Thyroid gland (tissue), 4 donors: Measurements from ENCODE around the gene PPP1R9A. TPM values are rescaled to one million over a fixed set of nuclear protein-coding genes. Genes with fewer than 3 reads are reported as not detected.

Source experiments
- DNase-seq, 2 donors: peaks; one replicate each; pipeline ENCODE4 v3.0.0-alpha.2; 2019
- H3K27ac ChIP-seq, 3 donors: fragments of 200-600 bp; sonication (generic); 1 replicate in 2 of 3; 2 replicates in 1 of 3; pipeline ENCODE4 v1.5.1; 2016 to 2019; ENCODE audit warnings: mild to moderate bottlenecking in 1 of 3, moderate library complexity in 1 of 3
- H3K27me3 ChIP-seq: fragments of 200-600 bp; sonication (generic); one replicate; pipeline ENCODE4 v1.5.1; 2019
- H3K36me3 ChIP-seq, 2 donors: fragments of 200-600 bp; sonication (generic); one replicate each; pipeline ENCODE4 v1.5.1; 2016 to 2019
- H3K4me1 ChIP-seq, 2 donors: fragments of 200-600 bp; sonication (generic); one replicate each; pipeline ENCODE4 v1.5.1; 2017 to 2019
- H3K4me3 ChIP-seq, 3 donors: fragments of 200-600 bp; sonication (generic); replicated peaks in 1 of 3; 1 replicate in 2 of 3; 2 replicates in 1 of 3; pipeline ENCODE4 v1.5.1; 2016; ENCODE audit warnings: mild to moderate bottlenecking in 1 of 3
- H3K9me3 ChIP-seq: fragments of 200-600 bp; sonication (generic); one replicate; pipeline ENCODE4 v1.5.1; 2017
- POLR2A ChIP-seq, 2 donors: fragments of 450-650 bp; IDR thresholded peaks; one replicate each; pipeline ENCODE4 v1.6.1; 2017; ENCODE audit warnings: antibody characterized with exemption in 2 of 2, mild to moderate bottlenecking in 2 of 2, moderate library complexity in 1 of 2
- WGBS, 2 donors: methylation state at CpG; one replicate each; pipeline ENCODE4 v1.1.5; 2017; 5-methylcytosine and 5-hydroxymethylcytosine counted together
- intact Hi-C: fragments of 100-400 bp; cut with DNase I; formaldehyde crosslinking; loops from one replicate; pipeline ENCODE4 v1.15.1; 2023
- total RNA-seq, 4 donors: library from RNA; depleted of rRNA; stranded (reverse); fragments of >200 nt; gene quantifications; one replicate each; pipeline ENCODE4 v1.2.3, GENCODE V29; 2016
- TF ChIP-seq, protein P1 (sequence below), 6 experiments: fragments of 200-600 bp in 3 of 6; fragments of 450-650 bp in 3 of 6; sonication (generic) in 3 of 6; IDR thresholded peaks; one replicate each; pipeline ENCODE4 v1.5.1; 2016 to 2019; ENCODE audit warnings: antibody characterized with exemption in 6 of 6, mild to moderate bottlenecking in 2 of 6, inconsistent platforms in 1 of 6, moderate library complexity in 1 of 6

The PPP1R9A gene
- total RNA-seq, 4 donors from 2014 or later: 38.8 to 89.6 (median 45.5) TPM

DNA sequence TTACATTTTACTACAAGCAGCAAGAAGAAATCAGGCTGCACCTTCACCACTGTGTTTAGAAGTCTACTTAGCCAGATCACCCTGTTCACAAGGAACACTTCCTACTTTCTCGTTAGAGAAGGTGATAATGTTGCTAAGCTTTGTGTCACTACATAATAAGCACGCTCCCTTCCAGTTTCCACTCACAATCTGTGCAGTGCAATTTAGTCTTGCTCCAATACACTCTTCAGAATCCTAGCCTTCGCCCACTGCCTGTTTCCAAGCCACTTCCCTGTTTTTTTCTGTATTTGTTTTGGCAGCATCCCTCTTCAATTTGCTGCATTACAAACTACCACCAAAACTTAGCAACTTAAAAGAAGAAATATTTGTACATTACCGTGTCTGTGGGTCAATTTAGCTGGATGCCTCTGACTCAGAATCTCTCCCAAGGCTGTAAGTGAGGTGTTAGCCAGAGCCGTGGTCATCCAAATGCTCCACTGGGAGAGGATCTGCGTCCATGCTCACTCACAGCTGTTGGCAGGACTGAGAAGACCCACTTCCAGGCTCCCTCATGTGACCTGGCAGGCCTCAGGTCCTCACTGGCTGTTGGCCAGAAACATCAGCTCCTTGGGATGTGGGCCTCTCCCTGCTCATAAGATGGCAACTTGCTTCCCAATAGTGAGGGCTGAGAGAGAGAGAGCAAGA is 306.6 kb downstream of the PPP1R9A start:
- peak; percentile 37 to 53 for DNase-seq
- H3K36me3 ChIP-seq: no peaks in the 10 kb centered on the region
- H3K9me3 ChIP-seq: no peaks in the 10 kb centered on the region
- H3K27ac ChIP-seq: no peak overlapping the region
- 32 to 73% methylated on average over 6 of the region's 6 CpGs for whole genome bisulfite sequencing, 2 donors
- no peak for TF ChIP-seq POLR2A (IDR thresholded peaks at IDR 0.05)
- TF ChIP-seq, protein P1, sequence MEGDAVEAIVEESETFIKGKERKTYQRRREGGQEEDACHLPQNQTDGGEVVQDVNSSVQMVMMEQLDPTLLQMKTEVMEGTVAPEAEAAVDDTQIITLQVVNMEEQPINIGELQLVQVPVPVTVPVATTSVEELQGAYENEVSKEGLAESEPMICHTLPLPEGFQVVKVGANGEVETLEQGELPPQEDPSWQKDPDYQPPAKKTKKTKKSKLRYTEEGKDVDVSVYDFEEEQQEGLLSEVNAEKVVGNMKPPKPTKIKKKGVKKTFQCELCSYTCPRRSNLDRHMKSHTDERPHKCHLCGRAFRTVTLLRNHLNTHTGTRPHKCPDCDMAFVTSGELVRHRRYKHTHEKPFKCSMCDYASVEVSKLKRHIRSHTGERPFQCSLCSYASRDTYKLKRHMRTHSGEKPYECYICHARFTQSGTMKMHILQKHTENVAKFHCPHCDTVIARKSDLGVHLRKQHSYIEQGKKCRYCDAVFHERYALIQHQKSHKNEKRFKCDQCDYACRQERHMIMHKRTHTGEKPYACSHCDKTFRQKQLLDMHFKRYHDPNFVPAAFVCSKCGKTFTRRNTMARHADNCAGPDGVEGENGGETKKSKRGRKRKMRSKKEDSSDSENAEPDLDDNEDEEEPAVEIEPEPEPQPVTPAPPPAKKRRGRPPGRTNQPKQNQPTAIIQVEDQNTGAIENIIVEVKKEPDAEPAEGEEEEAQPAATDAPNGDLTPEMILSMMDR (IDR thresholded peaks at IDR 0.05): no peak
- intact Hi-C loops: no loop called here
- H3K4me3 ChIP-seq: no peak overlapping the region
- no peaks in the 10 kb centered on the region for H3K27me3 ChIP-seq
- H3K4me1 ChIP-seq: peaks cover 0 to 6% of the 10 kb centered on the region in 2 donors

DNA sequence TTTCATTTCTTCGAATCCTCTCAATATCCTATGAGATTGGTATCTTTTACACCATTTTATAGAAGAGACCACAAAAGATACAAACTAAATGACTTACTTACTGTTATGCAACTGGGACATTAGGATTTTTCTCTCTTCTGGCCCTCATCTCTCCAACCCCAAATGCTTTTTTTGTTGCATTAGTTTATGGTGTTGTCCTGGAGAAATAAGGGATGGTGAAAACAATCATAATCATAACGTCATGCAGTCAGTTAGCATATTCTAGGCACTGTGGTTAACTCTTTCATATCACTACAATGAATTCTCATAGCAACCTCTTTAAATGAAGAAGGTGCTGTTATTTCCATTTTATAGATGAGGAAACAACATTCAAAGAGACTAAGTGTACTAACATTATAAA is 312.3 kb downstream of the PPP1R9A start:
- H3K27me3 ChIP-seq: no peaks in the 10 kb centered on the region
- no peak for DNase-seq
- no peak overlapping the region for H3K27ac ChIP-seq
- TF ChIP-seq, protein P1 (IDR thresholded peaks at IDR 0.05): no peak
- no peak for TF ChIP-seq POLR2A (IDR thresholded peaks at IDR 0.05)
- intact Hi-C loops: no loop called here
- WGBS, 2 donors: 78 to 82% methylated on average over 2 of the region's 2 CpGs
- no peak overlapping the region for H3K4me3 ChIP-seq
- no peaks in the 10 kb centered on the region for H3K9me3 ChIP-seq
- H3K4me1 ChIP-seq: no peaks in the 10 kb centered on the region
- no peaks in the 10 kb centered on the region for H3K36me3 ChIP-seq

DNA sequence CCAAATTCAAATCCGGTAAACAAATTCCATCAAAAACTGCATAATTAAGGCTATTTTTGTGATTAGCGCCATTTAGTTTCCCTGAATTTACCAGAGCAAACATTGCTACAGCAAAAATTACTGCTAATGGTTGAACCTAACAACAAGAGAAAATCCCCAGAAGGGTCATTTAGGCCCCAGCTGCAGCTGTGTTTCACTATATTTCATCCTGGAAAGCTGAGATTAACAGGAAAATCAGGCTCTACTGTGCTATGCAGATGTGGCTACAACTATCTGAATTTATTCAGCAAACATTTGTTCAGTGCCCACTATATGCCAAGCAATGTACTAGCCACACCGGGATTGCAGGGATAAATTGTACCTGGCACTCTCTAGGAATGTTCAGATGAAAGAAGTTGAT is 312.9 kb downstream of the PPP1R9A start:
- no peak overlapping the region for H3K27ac ChIP-seq
- DNase-seq: no peak
- H3K36me3 ChIP-seq: no peaks in the 10 kb centered on the region
- H3K27me3 ChIP-seq: no peaks in the 10 kb centered on the region
- TF ChIP-seq, protein P1 (IDR thresholded peaks at IDR 0.05): no peak
- no peak for TF ChIP-seq POLR2A (IDR thresholded peaks at IDR 0.05)
- no peaks in the 10 kb centered on the region for H3K9me3 ChIP-seq
- WGBS, 2 donors: 93 to 95% methylated on average over 3 of the region's 3 CpGs
- intact Hi-C loops: no loop called here
- no peaks in the 10 kb centered on the region for H3K4me1 ChIP-seq
- no peak overlapping the region for H3K4me3 ChIP-seq

DNA sequence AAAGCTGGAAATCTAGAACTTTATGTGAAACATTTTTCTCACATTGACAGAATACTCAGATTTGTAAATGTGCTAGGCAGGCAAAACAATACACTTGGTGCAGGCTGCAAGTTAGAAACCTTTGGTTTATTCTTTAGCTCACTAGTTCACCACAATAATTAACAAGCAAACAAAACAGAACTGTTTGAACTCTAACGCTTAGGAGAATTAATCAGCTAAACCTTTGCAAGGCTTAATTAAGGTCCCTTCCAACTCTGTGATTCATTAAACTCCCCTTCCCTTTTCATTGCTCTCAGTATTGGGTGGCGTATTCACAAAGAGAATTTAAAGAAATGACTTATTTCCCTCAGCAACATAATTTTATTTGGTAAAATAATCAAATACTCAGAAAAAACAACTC is 317.9 kb downstream of the PPP1R9A start:
- no peak for DNase-seq
- Histone ChIP-seq H3K9me3 (no peaks in the 10 kb centered on the region), H3K36me3 (no peaks in the 10 kb centered on the region), H3K27me3 (no peaks in the 10 kb centered on the region), H3K4me3 (no peak overlapping the region), H3K4me1 (no peaks in the 10 kb centered on the region), H3K27ac (no peak overlapping the region)
- intact Hi-C loops: no loop called here
- TF ChIP-seq, protein P1 (IDR thresholded peaks at IDR 0.05): no peak
- no peak for TF ChIP-seq POLR2A (IDR thresholded peaks at IDR 0.05)
- 83 to 87% methylated on average over 2 of the region's 2 CpGs for WGBS, 2 donors

DNA sequence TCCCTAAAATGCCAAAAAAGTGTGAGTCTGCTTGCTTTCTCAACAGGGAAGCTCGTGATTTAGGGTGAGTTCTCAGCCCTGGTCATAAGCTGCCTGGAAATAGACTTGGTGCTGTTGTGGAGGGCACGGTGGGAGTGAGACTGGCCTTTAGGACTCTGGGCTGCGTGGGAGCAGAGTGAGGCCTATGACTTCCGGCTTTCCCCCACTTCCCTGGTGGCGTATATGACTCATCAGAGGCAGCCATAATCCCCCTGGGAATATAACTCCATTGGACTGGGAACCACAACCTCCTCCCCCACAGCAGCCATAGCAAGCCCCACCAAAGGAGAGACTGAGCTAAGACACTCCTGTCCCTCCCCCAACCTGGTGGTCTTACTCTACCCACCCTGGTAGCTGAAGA is 321.9 kb downstream of the PPP1R9A start:
- TF ChIP-seq POLR2A (IDR thresholded peaks at IDR 0.05): no peak
- TF ChIP-seq, protein P1 (IDR thresholded peaks at IDR 0.05): no peak
- no peak for DNase-seq
- 93 to 98% methylated on average over 4 to 5 of the region's 5 CpGs for WGBS, 2 donors
- Histone ChIP-seq H3K27me3 (no peaks in the 10 kb centered on the region), H3K4me1 (no peaks in the 10 kb centered on the region), H3K9me3 (no peaks in the 10 kb centered on the region), H3K27ac (no peak overlapping the region), H3K36me3 (no peaks in the 10 kb centered on the region), H3K4me3 (no peak overlapping the region)
- intact Hi-C loops: no loop called here
